Lower leg skin (tissue), 4 donors: ENCODE data around the gene P3H4. TPM values are rescaled to one million over a fixed set of nuclear protein-coding genes. Genes with fewer than 3 reads are reported as not detected.

Experiments used
- DNase-seq, 2 donors: peaks; one replicate each; pipeline ENCODE4 v3.0.0-alpha.2; 2019; ENCODE audit warnings: low spot score in 2 of 2
- H3K4me3 ChIP-seq: fragments of 200-600 bp; sonication (generic); 2 replicates; pipeline ENCODE4 v1.5.1; 2017; ENCODE audit warnings: mild to moderate bottlenecking, low read depth; ENCODE audit not compliant: poor library complexity, severe bottlenecking
- CTCF ChIP-seq, 3 donors: fragments of 450-650 bp; IDR thresholded peaks; one replicate each; pipeline ENCODE4 v1.5.1; 2016; ENCODE audit warnings: antibody characterized with exemption in 3 of 3, mild to moderate bottlenecking in 3 of 3, moderate library complexity in 2 of 3
- POLR2A ChIP-seq, 2 donors: fragments of 450-650 bp; IDR thresholded peaks; one replicate each; pipeline ENCODE4 v1.6.1; 2016 to 2017; ENCODE audit warnings: antibody characterized with exemption in 2 of 2, mild to moderate bottlenecking in 1 of 2, moderate library complexity in 1 of 2
- WGBS, 2 donors: methylation state at CpG; one replicate each; pipeline ENCODE4 v1.1.5; 2018; 5-methylcytosine and 5-hydroxymethylcytosine counted together
- intact Hi-C: fragments of 100-400 bp; cut with DNase I; formaldehyde crosslinking; loops from one replicate; pipeline ENCODE4 v1.15.0; 2023; ENCODE audit warnings: low total_unique reads
- total RNA-seq, 4 donors: library from RNA; depleted of rRNA; stranded (reverse); fragments of >200 nt; gene quantifications; one replicate each; pipeline ENCODE4 v1.1.0, GENCODE V29; 2016

P3H4 gene
- total RNA-seq, 4 donors from 2014 or later: 12.8 to 14.5 (median 13.2) TPM

DNA sequence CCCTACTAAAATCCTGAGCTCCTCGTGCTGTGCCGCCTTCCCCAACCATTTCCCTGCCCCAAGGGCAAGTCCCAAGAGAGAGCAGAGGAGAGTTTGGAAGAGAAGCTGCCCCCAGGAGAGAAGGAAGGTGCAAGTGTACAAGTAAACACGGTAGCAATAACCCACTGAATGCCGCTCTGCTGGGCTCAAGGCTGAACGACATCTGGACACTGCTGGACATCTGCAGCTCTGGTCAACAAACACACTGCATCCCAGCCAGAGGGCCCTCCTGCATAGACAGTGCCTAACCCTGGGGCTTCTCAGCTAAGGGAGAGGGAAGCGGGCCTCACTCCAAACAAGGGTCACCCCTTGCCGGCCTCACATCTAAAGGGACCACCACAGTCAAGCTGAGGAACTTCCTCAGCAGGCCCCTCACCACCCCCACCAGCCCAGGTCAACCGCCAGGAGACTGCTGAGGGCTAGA lies 38.0 kb downstream of the P3H4 start:
- no peak overlapping the region for H3K4me3 ChIP-seq
- no peak for TF ChIP-seq POLR2A (IDR thresholded peaks at IDR 0.05)
- no peak for TF ChIP-seq CTCF (IDR thresholded peaks at IDR 0.05)
- 39 to 50% methylated on average over 8 of the region's 8 CpGs for WGBS, 2 donors
- DNase-seq: no peak
- intact Hi-C loops: no loop called here

DNA sequence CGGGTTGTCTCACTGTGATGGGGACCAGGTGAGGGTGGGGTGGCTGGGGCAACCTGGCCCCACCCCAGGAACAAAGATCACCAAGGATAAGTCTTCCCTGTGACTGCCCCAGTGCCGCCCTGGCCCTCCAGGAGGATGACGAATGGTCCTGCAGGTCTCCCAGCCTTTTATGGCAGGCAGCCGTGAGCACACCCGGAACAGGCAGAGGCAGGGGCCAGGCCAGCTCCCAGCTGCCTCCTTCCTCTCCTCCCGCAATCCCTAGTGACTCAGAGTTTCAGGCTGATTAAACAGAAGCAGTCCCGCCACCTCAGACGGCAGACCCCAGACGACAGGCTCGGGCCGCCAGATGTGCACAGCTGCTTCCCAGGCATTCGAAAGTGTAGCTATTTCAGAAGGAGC lies 38.6 kb downstream of the P3H4 start:
- 30 to 38% methylated on average over 11 to 12 of the region's 12 CpGs for WGBS, 2 donors
- no peak for TF ChIP-seq POLR2A (IDR thresholded peaks at IDR 0.05)
- TF ChIP-seq CTCF (IDR thresholded peaks at IDR 0.05): no peak
- H3K4me3 ChIP-seq: no peak overlapping the region
- intact Hi-C loops: no loop called here
- peak in 1 of 2 donors; percentile 65 for DNase-seq

GRCh38 chr17:41772586-41773189 lies 39.1 kb downstream of the P3H4 start:
- intact Hi-C loops: no loop called here
- WGBS, 2 donors: 65 to 70% methylated on average over 17 to 19 of the region's 19 CpGs
- no peak for DNase-seq
- TF ChIP-seq POLR2A (IDR thresholded peaks at IDR 0.05) (no peak), CTCF (IDR thresholded peaks at IDR 0.05) (no peak)
- no peak overlapping the region for H3K4me3 ChIP-seq

- WGBS, 2 donors: 53 to 69% methylated on average over 4 of the region's 4 CpGs
- intact Hi-C loops: no loop called here
- H3K4me3 ChIP-seq: no peak overlapping the region
- DNase-seq: peak; percentile 73 to 94
- TF ChIP-seq POLR2A (IDR thresholded peaks at IDR 0.05): no peak
- no peak for TF ChIP-seq CTCF (IDR thresholded peaks at IDR 0.05)
Measured at GRCh38 chr17:41772218-41772585, 39.5 kb downstream of the P3H4 start.

DNA sequence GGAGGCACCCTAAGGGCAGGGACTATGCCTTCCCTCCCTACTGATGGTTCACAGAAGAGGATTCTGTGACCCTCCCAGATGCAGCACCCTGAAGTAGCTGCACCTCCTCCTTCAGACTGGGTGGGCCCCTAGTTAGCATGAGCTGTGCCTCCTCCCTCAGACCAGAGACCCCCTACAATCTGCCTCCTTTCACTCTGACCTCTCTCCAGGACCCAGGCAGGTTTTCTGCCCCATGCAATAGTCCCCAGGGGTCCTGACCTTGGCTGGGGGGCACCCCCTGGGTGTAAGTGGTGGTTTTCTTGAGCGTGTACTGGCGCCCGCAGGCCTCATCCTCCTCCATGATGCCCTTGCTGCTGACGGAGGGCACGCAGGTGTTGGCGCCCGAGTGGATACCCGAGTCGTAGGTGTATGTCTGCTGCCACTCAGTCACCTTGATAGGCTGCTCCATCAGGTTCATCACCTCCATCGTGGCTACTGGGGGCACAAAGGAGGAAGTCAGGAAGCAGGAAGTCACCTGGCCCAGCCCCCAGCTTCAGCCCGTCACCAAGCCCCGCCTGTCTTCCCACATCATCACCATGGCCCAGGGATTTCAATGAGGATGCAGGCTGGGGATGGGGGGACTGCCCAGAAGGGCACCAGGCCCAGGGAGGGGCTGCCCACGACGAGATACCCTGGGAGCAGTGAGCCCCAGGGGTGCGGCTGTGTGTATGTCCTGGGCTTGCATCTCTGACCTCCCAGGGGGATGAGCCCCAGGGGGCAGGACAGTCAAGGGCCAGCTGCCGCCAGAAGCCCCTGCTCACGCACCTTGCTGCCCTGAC lies 40.2 kb downstream of the P3H4 start:
- DNase-seq: no peak
- H3K4me3 ChIP-seq: no peak overlapping the region
- TF ChIP-seq CTCF (IDR thresholded peaks at IDR 0.05) (no peak), POLR2A (IDR thresholded peaks at IDR 0.05) (no peak)
- WGBS, 2 donors: 54 to 77% methylated on average over 16 of the region's 17 CpGs
- intact Hi-C loops: no loop called here
